Neural crest cell (in vitro differentiated cells): Measurements from ENCODE around the gene INTS4. TPM values are rescaled to one million over a fixed set of nuclear protein-coding genes. Genes with fewer than 3 reads are reported as not detected.

ENCODE experiments used
- DNase-seq: peaks from one replicate; pipeline ENCODE4 v3.0.0; 2021; ENCODE audit warnings: low read depth, mixed read lengths, low spot score
- H3K27ac Mint-ChIP-seq: one replicate; pipeline ENCODE4 v1.8.0; 2021; ENCODE audit warnings: mild to moderate bottlenecking, mixed read lengths; ENCODE audit not compliant: unreplicated experiment
- H3K27me3 Mint-ChIP-seq: 2 replicates; pipeline ENCODE4 v1.8.0; 2021; ENCODE audit warnings: low read depth, mild to moderate bottlenecking, mixed read lengths
- H3K36me3 Mint-ChIP-seq: 2 replicates; pipeline ENCODE4 v1.8.0; 2021; ENCODE audit warnings: low read depth, mild to moderate bottlenecking, mixed read lengths
- H3K4me1 Mint-ChIP-seq: 2 replicates; pipeline ENCODE4 v1.8.0; 2021; ENCODE audit warnings: mixed read lengths
- H3K4me3 Mint-ChIP-seq: one replicate; pipeline ENCODE4 v1.8.0; 2021; ENCODE audit warnings: mild to moderate bottlenecking, mixed read lengths
- H3K9me3 Mint-ChIP-seq: 2 replicates; pipeline ENCODE4 v1.8.0; 2021; ENCODE audit warnings: mixed read lengths
- CTCF ChIP-seq: fragments of 200-600 bp; sonication (generic); conservative IDR thresholded peaks from 2 replicates; pipeline ENCODE4 v1.5.0; 2021; ENCODE audit warnings: antibody characterized with exemption, mild to moderate bottlenecking
- total RNA-seq: library from RNA; stranded (reverse); gene quantifications from 2 replicates; pipeline ENCODE4 v1.2.1, GENCODE V29; 2021

The INTS4 gene
- total RNA-seq, 1 donor from 2014 or later, result 54.4 TPM

GRCh38 chr11:78011301-78011700, 16.8 kb upstream of the INTS4 start:
- H3K36me3 Mint-ChIP-seq, result no peaks in the 10 kb centered on the region
- no peaks in the 10 kb centered on the region for H3K27me3 Mint-ChIP-seq
- H3K27ac Mint-ChIP-seq, result no peak overlapping the region
- H3K9me3 Mint-ChIP-seq, result no peaks in the 10 kb centered on the region
- no peak overlapping the region for H3K4me3 Mint-ChIP-seq
- H3K4me1 Mint-ChIP-seq, result peaks cover 4% of the 10 kb centered on the region
- TF ChIP-seq CTCF, result no peak
- DNase-seq, result no peak

- no peaks in the 10 kb centered on the region for H3K36me3 Mint-ChIP-seq
- H3K4me3 Mint-ChIP-seq, result no peak overlapping the region
- H3K9me3 Mint-ChIP-seq, result no peaks in the 10 kb centered on the region
- no peak for DNase-seq
- H3K27me3 Mint-ChIP-seq, result peaks cover 4% of the 10 kb centered on the region
- H3K4me1 Mint-ChIP-seq, result peaks cover 4% of the 10 kb centered on the region
- H3K27ac Mint-ChIP-seq, result no peak overlapping the region
- no peak for TF ChIP-seq CTCF
Measured at GRCh38 chr11:78010755-78011154, 16.3 kb upstream of the INTS4 start.

- no peak for TF ChIP-seq CTCF
- Mint-ChIP-seq H3K4me1 (peaks cover 4% of the 10 kb centered on the region), H3K27ac (no peak overlapping the region), H3K4me3 (no peak overlapping the region), H3K27me3 (peaks cover 6% of the 10 kb centered on the region), H3K36me3 (no peaks in the 10 kb centered on the region), H3K9me3 (no peaks in the 10 kb centered on the region)
- no peak for DNase-seq
Measured at GRCh38 chr11:78010304-78010703, 15.8 kb upstream of the INTS4 start.

GRCh38 chr11:78009062-78009461, 14.6 kb upstream of the INTS4 start:
- Mint-ChIP-seq H3K27me3 (peaks cover 15% of the 10 kb centered on the region), H3K36me3 (no peaks in the 10 kb centered on the region), H3K4me3 (no peak overlapping the region), H3K9me3 (no peaks in the 10 kb centered on the region), H3K27ac (no peak overlapping the region), H3K4me1 (peaks cover 4% of the 10 kb centered on the region)
- no peak for DNase-seq
- TF ChIP-seq CTCF, result no peak

GRCh38 chr11:78000193-78000592, 5.7 kb upstream of the INTS4 start:
- H3K36me3 Mint-ChIP-seq, result no peaks in the 10 kb centered on the region
- no peaks in the 10 kb centered on the region for H3K9me3 Mint-ChIP-seq
- H3K4me3 Mint-ChIP-seq, result no peak overlapping the region
- peak; percentile 45 for DNase-seq
- peaks cover 7% of the 10 kb centered on the region for H3K4me1 Mint-ChIP-seq
- peak; percentile 74 for TF ChIP-seq CTCF
- H3K27ac Mint-ChIP-seq, result peak overlapping the region; percentile 84
- peaks cover 36% of the 10 kb centered on the region for H3K27me3 Mint-ChIP-seq

GRCh38 chr11:77999446-78000030, 5.1 kb upstream of the INTS4 start:
- Mint-ChIP-seq H3K27ac (no peak overlapping the region), H3K9me3 (no peaks in the 10 kb centered on the region), H3K4me3 (no peak overlapping the region), H3K4me1 (peaks cover 13% of the 10 kb centered on the region), H3K36me3 (no peaks in the 10 kb centered on the region), H3K27me3 (peaks cover 31% of the 10 kb centered on the region)
- no peak for DNase-seq
- TF ChIP-seq CTCF, result no peak
